Stimulated activated CD8-positive, alpha-beta memory T cell treated with anti-CD3 and anti-CD28 coated beads, Interleukin-4, amount 100 ng/mL, for 24 hours (primary cell): ENCODE measurements around the gene LYAR.
"Not testable (repeated sequence)": the region's sequence is repeated elsewhere in the genome, so short reads cannot be mapped to it uniquely, and the experiment has no call there.

Experiments
- DNase-seq: peaks from one replicate; pipeline ENCODE4 v3.0.0-alpha.2; 2020; ENCODE audit warnings: low read depth

Gene LYAR

DNA sequence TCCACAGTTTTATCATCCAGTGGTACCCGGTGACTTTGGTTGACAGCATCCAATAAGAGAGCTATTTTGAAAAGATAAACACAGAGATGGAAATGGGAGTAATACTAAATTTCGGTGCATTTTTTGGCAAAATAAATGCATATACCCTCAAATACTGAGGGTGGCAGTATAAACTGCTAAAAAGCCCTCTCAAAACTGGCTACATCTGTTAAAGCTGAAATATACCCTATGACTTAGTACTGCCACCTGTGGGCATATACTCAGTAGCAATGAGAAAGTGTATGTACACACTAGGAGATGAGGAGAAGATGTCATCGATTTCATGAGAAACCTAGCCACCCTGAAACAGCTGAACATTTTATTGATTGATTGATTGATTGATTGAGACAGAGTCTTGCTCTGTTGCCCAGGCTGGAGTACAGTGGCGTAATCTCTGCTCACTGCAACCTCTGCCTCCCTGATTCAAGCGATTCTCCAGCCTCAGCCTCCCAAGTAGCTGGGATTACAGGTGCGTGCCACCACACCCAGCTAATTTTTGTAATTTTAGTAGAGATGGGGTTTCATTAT lies 29.7 kb downstream of the LYAR start:
- no peak for DNase-seq

DNA sequence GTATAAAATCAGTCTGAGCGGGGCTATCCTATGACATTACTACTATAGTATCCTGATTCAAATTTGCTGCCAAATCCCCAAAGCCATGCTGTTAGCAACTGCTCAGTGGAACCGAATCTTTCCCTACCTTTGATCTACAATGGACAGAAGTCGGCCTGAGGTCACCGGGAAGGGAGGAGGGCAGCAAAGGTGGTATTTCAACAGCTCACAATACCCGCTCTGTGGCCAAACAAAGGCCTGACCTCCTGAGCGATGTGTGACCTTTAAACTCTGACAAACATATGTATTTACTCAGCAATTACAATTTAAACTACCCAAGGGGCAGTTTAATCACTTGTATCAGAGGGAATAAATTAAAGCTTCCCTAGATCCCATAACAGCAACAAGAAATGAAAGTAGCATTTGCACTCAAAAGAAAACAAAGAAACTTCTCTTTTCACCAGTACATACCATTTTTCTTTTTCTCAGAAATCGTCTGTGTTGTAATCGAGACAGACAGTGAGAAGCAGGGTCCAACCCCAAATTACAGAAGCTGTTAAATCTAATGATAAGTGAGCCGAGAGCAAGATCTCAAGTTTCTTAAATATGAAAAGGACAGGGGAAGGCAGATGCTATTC lies 30.4 kb downstream of the LYAR start:
- DNase-seq: no peak

- DNase-seq: not testable (repeated sequence)
These were observed 32.2 kb downstream of the LYAR start for GRCh38 chr4:4257705-4258104.

DNA sequence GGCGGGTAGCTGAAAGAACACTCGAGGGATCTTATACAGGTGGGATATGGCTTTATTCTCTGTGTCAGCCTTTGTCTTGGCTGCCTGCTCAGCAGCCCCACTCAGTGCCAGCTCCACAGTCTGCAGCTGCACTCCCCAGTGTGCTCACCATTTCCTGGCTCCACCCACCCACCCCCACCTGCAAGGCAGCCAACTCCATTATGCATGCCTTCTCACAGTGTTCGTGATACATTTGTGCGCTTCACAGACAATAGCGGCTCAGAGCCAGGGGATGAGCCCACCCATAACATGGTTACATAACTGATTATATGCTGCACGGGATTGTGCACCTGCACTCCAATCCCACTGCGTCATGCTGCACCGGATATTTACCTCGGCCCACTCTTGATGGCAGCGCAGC lies 33.2 kb downstream of the LYAR start:
- no peak for DNase-seq

DNA sequence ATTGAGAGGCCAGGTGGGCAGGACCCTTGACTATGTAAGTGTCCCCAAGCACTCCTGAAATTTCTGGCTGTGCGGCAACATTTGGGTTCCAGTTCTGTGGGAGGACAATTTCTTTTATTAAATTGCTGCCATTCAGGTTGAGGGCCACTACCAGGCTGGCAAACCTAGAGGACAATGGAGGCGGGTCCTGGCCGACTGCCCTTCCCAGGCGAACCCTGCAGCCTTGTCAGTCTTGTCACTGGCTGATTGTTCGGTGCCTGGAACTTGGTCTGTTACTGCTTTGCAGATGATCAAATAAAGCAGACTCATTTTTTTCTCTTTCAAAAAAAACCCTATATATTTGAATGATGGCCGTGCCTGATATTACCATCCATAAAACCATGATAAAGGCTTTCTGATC lies 35.3 kb downstream of the LYAR start:
- no peak for DNase-seq

GRCh38 chr4:4254199-4254598 lies 35.8 kb downstream of the LYAR start:
- DNase-seq: no peak

DNA sequence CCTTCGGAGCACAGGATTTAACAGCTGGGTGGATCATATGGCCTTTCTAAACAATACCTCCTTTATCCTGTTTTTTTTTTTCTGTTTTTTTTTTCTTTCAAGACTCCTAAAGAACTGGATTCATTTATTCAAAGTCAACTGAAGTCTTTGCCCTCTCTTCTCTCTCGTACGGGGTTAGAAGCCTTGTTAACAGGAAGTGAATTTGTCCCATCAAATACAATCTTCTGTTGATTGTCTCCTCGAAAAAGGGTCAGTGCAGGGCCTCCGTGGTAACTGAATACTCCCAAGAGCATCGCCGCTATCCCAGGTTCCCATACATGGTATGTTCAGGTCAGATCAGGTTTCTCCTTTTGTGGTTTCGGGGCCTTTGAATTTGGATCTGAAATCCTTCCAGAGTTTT lies 40.1 kb downstream of the LYAR start:
- no peak for DNase-seq

GRCh38 chr4:4249342-4249741 lies 40.6 kb downstream of the LYAR start:
- DNase-seq: not testable (repeated sequence)

- DNase-seq: no peak
These were observed 41.1 kb downstream of the LYAR start for GRCh38 chr4:4248885-4249203.

DNA sequence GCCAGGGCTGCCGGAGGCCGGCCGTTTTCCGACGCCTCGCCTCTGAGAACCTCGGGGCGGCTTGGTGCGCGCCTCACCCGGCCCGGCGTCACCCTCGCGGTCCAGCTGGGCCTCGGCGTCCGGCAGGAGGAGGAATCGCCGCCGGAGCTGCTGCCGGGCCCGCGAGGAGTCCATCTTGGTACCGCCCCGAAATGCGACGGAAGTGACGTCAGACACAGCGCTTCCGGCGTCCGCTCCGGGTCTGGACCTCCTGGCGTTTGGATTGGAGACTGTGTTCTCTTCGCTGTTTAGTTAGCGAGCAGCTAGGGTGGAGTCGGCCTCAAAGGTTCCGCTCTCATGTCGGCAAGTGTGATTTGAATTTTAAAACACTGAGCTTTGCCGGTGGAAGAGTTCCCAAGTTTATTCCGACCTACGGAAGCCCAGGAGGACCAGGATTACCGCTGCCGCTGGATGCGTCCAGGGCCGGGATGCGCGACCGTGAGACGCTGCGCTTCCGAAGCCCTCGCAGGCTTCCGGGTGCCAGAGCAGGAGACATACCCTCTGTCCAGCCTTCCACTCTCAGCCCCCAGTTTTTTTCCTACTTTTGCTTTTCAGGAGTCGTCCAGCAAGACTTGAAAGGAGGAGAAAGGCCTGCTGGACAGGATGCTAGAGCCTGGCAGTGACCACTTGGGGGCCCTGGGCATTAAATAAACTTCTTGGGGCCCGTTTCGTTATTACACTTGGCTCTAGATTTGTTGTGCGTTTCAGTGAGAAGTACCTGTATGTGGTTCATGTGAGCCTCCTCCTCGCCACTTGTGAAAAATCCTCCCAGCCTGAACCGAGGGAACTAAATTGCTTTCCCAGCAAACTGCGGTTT lies 41.7 kb downstream of the LYAR start, which contains the start of gene TMEM128:
Gene TMEM128 (minus strand): TSS at position 195 of the 856 bp plus-strand sequence. CDS start 21 bp downstream, at position 174.
- DNase-seq: peak; percentile 86

- DNase-seq: no peak
These were observed 42.3 kb downstream of the LYAR start for GRCh38 chr4:4247696-4248028.

- no peak for DNase-seq
These were observed 44.8 kb downstream of the LYAR start for GRCh38 chr4:4245172-4245571.

- DNase-seq: not testable (repeated sequence)
These were observed 50.4 kb downstream of the LYAR start for GRCh38 chr4:4239551-4239950.

GRCh38 chr4:4233610-4234009 lies 56.3 kb downstream of the LYAR start:
- DNase-seq: no peak

GRCh38 chr4:4228356-4228668 lies 61.6 kb downstream of the LYAR start:
- DNase-seq: no peak

DNA sequence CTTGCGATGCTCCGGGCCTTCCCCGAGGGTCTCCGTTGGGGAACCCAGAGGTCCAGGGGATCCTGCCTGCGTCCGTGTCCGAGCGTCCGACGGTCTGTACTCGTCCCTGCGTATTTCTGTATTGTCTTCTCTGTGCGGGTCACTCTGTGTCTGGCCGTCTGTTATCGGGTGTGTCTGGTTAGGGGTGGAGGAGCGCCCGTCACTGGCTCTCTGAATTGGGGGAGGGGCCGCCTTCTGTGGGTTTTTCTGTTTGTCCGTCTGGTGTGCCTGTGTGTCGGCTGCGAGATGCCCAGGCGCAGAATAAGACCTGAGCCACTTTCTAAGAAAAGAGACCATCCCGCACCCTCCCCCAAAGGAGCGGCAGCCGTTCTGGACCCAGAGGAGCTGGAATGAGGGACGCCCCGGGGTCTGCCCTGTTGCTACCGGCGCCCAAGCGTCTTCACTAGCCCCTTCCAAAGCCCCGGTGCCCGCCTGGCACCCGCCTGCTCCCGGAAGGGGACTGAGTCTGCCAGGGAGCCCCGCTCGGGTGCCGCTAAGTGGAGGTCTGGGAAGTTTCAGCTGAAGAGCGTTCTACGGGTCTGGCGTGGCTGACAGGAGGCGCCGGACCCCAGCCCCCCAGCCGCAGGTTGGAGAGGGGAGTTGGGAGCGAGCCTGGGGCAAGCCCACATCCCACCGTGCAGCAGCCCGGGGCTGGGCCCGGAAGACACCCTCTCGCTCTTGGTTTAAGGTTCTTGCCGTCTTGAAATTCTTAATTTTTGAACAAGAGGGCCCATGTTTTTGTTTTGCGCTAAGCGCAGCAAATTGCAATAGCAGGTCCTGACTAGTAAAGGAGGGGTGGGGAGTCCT lies 62.2 kb downstream of the LYAR start:
- DNase-seq: no peak

DNA sequence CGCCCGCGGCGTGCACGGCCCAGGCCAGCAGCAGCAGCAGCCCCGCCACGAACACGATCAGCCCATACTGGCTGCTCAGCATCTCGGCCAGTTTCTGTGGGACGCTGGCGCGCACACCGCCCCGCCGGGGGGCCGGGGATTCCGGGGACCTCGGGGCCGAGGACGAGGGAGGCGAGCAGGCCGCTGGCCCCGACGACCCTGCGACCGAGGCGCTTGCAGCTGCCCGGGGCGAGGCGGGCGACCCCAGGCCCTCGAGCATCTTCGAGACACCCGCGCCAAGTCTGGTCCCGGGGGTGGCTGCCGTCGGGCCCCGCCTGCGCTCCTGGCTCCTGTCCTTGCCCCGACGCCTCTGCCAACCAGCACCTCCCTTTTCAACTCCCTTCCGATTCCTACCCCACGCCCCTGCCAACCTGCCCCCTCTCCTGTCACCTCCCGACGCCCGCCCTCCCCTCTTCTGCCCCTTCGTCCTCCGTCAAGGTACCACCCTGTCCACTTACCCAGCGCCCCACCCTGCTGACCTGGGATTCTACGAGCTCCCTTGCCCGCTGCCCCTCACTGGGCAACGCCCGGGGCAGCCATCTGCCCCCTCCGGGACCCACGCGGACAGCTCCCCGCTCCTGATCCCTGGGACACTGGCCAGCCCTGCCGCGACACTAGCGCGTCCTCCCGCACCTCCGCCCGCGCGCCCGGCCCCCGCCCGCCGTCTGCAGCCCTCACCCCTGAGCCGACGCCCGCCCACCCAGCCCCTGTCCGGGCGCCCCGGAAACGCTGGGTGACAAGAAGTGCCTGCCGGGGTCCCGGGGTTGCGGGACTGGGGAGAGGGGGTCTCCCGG lies 63.1 kb downstream of the LYAR start, which contains the start of gene OTOP1:
Gene OTOP1 (minus strand): TSS at position 324 of the 833 bp plus-strand sequence. CDS start 65 bp downstream, at position 259.
- DNase-seq: no peak

GRCh38 chr4:4225915-4226605 lies 63.9 kb downstream of the LYAR start:
- no peak for DNase-seq
